HepG2 (cell line): Measurements from ENCODE around the gene BRK1. TPM values are rescaled to one million over a fixed set of nuclear protein-coding genes. Genes with fewer than 3 reads are reported as not detected.

Experiments used
- ATAC-seq: fragments of 200-7000 bp; cut with Tn5 transposase; 3 replicates; pipeline ENCODE4 v1.9.1; 2020; ENCODE audit warnings: mild to moderate bottlenecking, moderate library complexity
- BruUV-seq: library from RNA; stranded (reverse); fragments of 400-500 nt; replicated peaks from 2 replicates; lab custom pipeline; 2021; lab: Mats Ljungman, UMichigan
- CTCF ChIA-PET: fragments of 300-600 bp; formaldehyde crosslinking; extraction: SDS; loops from one replicate; lab custom pipeline; 2021; ENCODE audit warnings: low total read pairs, inconsistent platforms, low intra/inter-chr PET ratio; lab: Yijun Ruan, JAX
- POLR2A ChIA-PET: fragments of 350-600 bp; sonication (Branson Sonifier 250); formaldehyde crosslinking; loops from one replicate; lab custom pipeline; 2020; ENCODE audit warnings: antibody characterized with exemption, inconsistent platforms; lab: Yijun Ruan, JAX
- DNase-seq: peaks from one replicate; pipeline ENCODE4 v3.0.0-alpha.2; 2015; ENCODE audit warnings: low spot score
- FAIRE-seq: peaks from 3 replicates; lab custom pipeline; 2011; peaks lifted over from hg19 to GRCh38; lab: Jason Lieb, UNC
- H2AFZ ChIP-seq: one replicate; pipeline ENCODE4 v1.6.1; 2011; ENCODE audit warnings: low read length, inconsistent platforms
- H3K27ac ChIP-seq: fragments of 300-600 bp; 3 replicates; pipeline ENCODE4 v1.8.0; 2011; ENCODE audit warnings: mixed run types, mild to moderate bottlenecking, mixed read lengths, low read length, inconsistent platforms; ENCODE audit not compliant: insufficient read depth; ENCODE audit errors: extremely low read length
- H3K27me3 ChIP-seq, 2 experiments: fragments of 200-600 bp in 1 of 2; 2 replicates in 1 of 2; 3 replicates in 1 of 2; pipeline versions ENCODE4 v1.6.0 to v1.8.0; 2011; ENCODE audit warnings: low read length in 2 of 2, mild to moderate bottlenecking in 2 of 2, moderate library complexity in 2 of 2, inconsistent platforms in 1 of 2; ENCODE audit not compliant: insufficient read depth in 2 of 2, control insufficient read depth in 1 of 2
- H3K36me3 ChIP-seq, 2 experiments: fragments of 200-600 bp in 1 of 2; replicated peaks in 1 of 2; 2 replicates in 1 of 2; 3 replicates in 1 of 2; pipeline versions ENCODE4 v1.5.1 to v1.8.0; 2011; ENCODE audit warnings: low read length in 2 of 2, inconsistent platforms in 1 of 2; ENCODE audit not compliant: insufficient read depth in 2 of 2, control insufficient read depth in 1 of 2
- H3K4me1 ChIP-seq: 2 replicates; pipeline ENCODE4 v1.5.1; 2012; ENCODE audit warnings: low read length, inconsistent platforms; ENCODE audit not compliant: insufficient read depth
- H3K4me2 ChIP-seq: 2 replicates; pipeline ENCODE4 v1.6.0; 2011; ENCODE audit warnings: low read depth, low read length, inconsistent platforms
- H3K4me3 ChIP-seq, 3 experiments: fragments of 200-600 bp in 1 of 3; sonication (generic), shearing (Covaris generic) in 1 of 3; replicated peaks in 1 of 3; 2 replicates each; pipeline ENCODE4 v1.5.1; 2011 to 2016; ENCODE audit warnings: low read length in 3 of 3, inconsistent platforms in 2 of 3, low read depth in 2 of 3, mild to moderate bottlenecking in 2 of 3, control low read depth in 1 of 3, mixed read lengths in 1 of 3; ENCODE audit not compliant: insufficient read depth in 1 of 3
- H3K79me2 ChIP-seq: one replicate; pipeline ENCODE4 v1.6.1; 2011; ENCODE audit warnings: low read length, inconsistent platforms; ENCODE audit not compliant: insufficient read depth
- H3K9ac ChIP-seq: 2 replicates; pipeline ENCODE4 v1.6.0; 2011; ENCODE audit warnings: mild to moderate bottlenecking, low read depth, low read length, inconsistent platforms; ENCODE audit not compliant: insufficient read depth
- H3K9me3 ChIP-seq: 2 replicates; pipeline ENCODE4 v1.5.1; 2012; ENCODE audit warnings: mild to moderate bottlenecking, low read length
- H4K20me1 ChIP-seq: 2 replicates; pipeline ENCODE4 v1.6.0; 2011; ENCODE audit warnings: inconsistent platforms, mild to moderate bottlenecking, low read length, moderate library complexity; ENCODE audit not compliant: insufficient read depth
- ATRX ChIP-seq: sonication (generic); formaldehyde crosslinking; IDR thresholded peaks from 2 replicates; pipeline ENCODE4 v1.4.0; 2020; ENCODE audit warnings: missing genetic modification reagents, borderline replicate concordance
- CENPT ChIP-seq: sonication (generic); formaldehyde crosslinking; IDR thresholded peaks from 2 replicates; pipeline ENCODE4 v1.8.0; 2022; ENCODE audit warnings: low read depth, mild to moderate bottlenecking, moderate library complexity, missing genetic modification reagents
- FIP1L1 ChIP-seq: fragments of 200-400 bp; formaldehyde crosslinking; IDR thresholded peaks from 2 replicates; pipeline ENCODE4 v1.6.1; 2018; ENCODE audit warnings: low read depth, mild to moderate bottlenecking, low read length, moderate library complexity, borderline replicate concordance; ENCODE audit not compliant: insufficient read depth
- FOXK1 ChIP-seq: sonication (generic); formaldehyde crosslinking; IDR thresholded peaks from 2 replicates; pipeline ENCODE4 v1.4.0; 2020; ENCODE audit warnings: low read depth, missing genetic modification reagents, borderline replicate concordance
- GZF1 ChIP-seq: sonication (generic); formaldehyde crosslinking; IDR thresholded peaks from 2 replicates; pipeline ENCODE4 v1.5.1; 2020; ENCODE audit warnings: mild to moderate bottlenecking, missing genetic modification reagents
- KDM1A ChIP-seq: IDR thresholded peaks from 2 replicates; pipeline ENCODE4 v1.6.1; 2016; ENCODE audit warnings: missing compliant biosample characterization
- MED8 ChIP-seq: sonication (generic); formaldehyde crosslinking; IDR thresholded peaks from 2 replicates; pipeline ENCODE4 v1.8.1; 2023; ENCODE audit warnings: mild to moderate bottlenecking, missing genetic modification reagents; ENCODE audit not compliant: insufficient replicate concordance
- MXI1 ChIP-seq: IDR thresholded peaks from 3 replicates; pipeline ENCODE4 v1.6.1; 2012; ENCODE audit warnings: low read depth, low read length, inconsistent platforms, borderline replicate concordance
- NCOA5 ChIP-seq: sonication (generic); formaldehyde crosslinking; IDR thresholded peaks from 2 replicates; pipeline ENCODE4 v1.4.0; 2020; ENCODE audit warnings: missing genetic modification reagents
- RCOR2 ChIP-seq: IDR thresholded peaks from 2 replicates; pipeline ENCODE4 v1.6.1; 2016; ENCODE audit warnings: missing biosample characterization, missing genetic modification reagents
- SIX4 ChIP-seq: sonication (generic); formaldehyde crosslinking; IDR thresholded peaks from 2 replicates; pipeline ENCODE4 v1.4.0; 2020; ENCODE audit warnings: missing genetic modification reagents
- SMARCE1 ChIP-seq: fragments of 450-650 bp; IDR thresholded peaks from 2 replicates; pipeline ENCODE4 v1.6.1; 2017; ENCODE audit warnings: borderline replicate concordance
- THYN1 ChIP-seq: sonication (generic); formaldehyde crosslinking; IDR thresholded peaks from 2 replicates; pipeline ENCODE4 v1.8.1; 2023; ENCODE audit warnings: low read depth, mild to moderate bottlenecking, moderate library complexity, missing genetic modification reagents, borderline replicate concordance
- ZBTB39 ChIP-seq: sonication (generic); formaldehyde crosslinking; IDR thresholded peaks from 2 replicates; pipeline ENCODE4 v1.5.0; 2020; ENCODE audit warnings: missing genetic modification reagents
- ZBTB4 ChIP-seq: sonication (generic); formaldehyde crosslinking; IDR thresholded peaks from 2 replicates; pipeline ENCODE4 v1.4.0; 2020; ENCODE audit warnings: missing genetic modification reagents, mild to moderate bottlenecking, borderline replicate concordance
- ZC3H13 ChIP-seq: sonication (generic); formaldehyde crosslinking; IDR thresholded peaks from 2 replicates; pipeline ENCODE4 v1.8.1; 2023; ENCODE audit warnings: mild to moderate bottlenecking, missing genetic modification reagents, moderate library complexity
- ZEB1 ChIP-seq: IDR thresholded peaks from 2 replicates; pipeline ENCODE4 v1.6.1; 2012; ENCODE audit warnings: mild to moderate bottlenecking, low read depth, inconsistent platforms; ENCODE audit not compliant: insufficient replicate concordance
- ZNF446 ChIP-seq: sonication (generic); formaldehyde crosslinking; IDR thresholded peaks from 2 replicates; pipeline ENCODE4 v1.5.0; 2020; ENCODE audit warnings: mild to moderate bottlenecking, missing genetic modification reagents
- ZNF773 ChIP-seq: sonication (generic); formaldehyde crosslinking; IDR thresholded peaks from 2 replicates; pipeline ENCODE4 v1.4.0; 2020; ENCODE audit warnings: missing genetic modification reagents, borderline replicate concordance
- WGBS: methylation state at CpG from one replicate; pipeline ENCODE4 v1.1.6; 2017; ENCODE audit warnings: low lambda C conversion rate; 5-methylcytosine and 5-hydroxymethylcytosine counted together
- in situ Hi-C: cut with HindIII; loops from 2 replicates; pipeline ENCODE4 v1.10.0; 2017; ENCODE audit warnings: low pct_unique_long_range_greater_than_20kb; ENCODE audit not compliant: extremely low pct_ligation_motif_present
- intact Hi-C: fragments of 100-400 bp; cut with micrococcal nuclease; formaldehyde crosslinking; loops from one replicate; pipeline ENCODE4 v1.10.0; 2022; ENCODE audit not compliant: unreplicated experiment
- polyA plus RNA-seq, 8 experiments: library from polyadenylated mRNA; depleted of rRNA in 3 of 8; stranded (reverse) in 7 of 8; unstranded in 1 of 8; fragments of >200 nt; fragmentation: Illumina TruSeq in 4 of 8; extraction: Trizol in 4 of 8; gene quantifications; 2 replicates each; pipeline versions ENCODE4 v1.2.1 to v1.2.3, GENCODE V29; 2011 to 2016; ENCODE audit warnings: low read depth in 4 of 8, missing spikeins in 1 of 8, mixed read lengths in 1 of 8; ENCODE audit not compliant: insufficient read depth in 1 of 8
- total RNA-seq, 5 experiments: library from RNA; depleted of rRNA; stranded (reverse); fragments of >200 nt; fragmentation: Illumina TruSeq; extraction: Trizol; gene quantifications; 2 replicates each; pipeline ENCODE4 v1.2.3, GENCODE V29; 2016; ENCODE audit warnings: low read depth in 1 of 5
- TF ChIP-seq, protein P1 (sequence below): sonication (generic); formaldehyde crosslinking; IDR thresholded peaks from 2 replicates; pipeline ENCODE4 v1.5.0; 2020; ENCODE audit warnings: missing genetic modification reagents

Gene BRK1
- total and polyA plus RNA-seq, 2 of the 13 experiments (the other 11 are each of a cell fraction or from before 2014, with no cell fraction given): 118 to 155 TPM

DNA sequence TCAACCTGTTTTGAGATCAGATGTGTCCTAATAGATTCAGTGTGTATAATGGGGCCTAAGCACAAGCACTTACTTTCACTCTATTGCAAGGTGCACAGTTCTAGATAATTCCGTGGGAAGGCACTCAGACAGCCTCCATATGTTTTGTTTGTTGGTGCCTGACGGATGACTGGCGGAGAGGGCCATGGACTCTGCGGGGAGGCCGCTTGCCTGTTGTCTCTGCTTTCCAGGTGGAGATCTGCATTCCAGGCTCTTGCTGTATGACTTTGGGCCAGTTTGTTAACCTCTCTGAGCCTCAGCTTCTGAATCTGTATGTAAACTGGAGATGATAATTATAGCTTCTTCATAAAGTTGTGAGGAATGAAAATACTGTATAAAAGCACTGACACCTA lies 50.7 kb downstream of the BRK1 start:
- TSS peak; percentile 48 for BruUV-seq
- intact Hi-C loops: no loop called here
- TF ChIP-seq KDM1A (CRISPR knock-in tag): no peak
- peak; percentile 81; the same call in 1 of the 2 replicates for TF ChIP-seq ZBTB4 (CRISPR knock-in tag)
- no peak for TF ChIP-seq SIX4
- no peak for TF ChIP-seq ATRX (CRISPR knock-in tag)
- no peak for TF ChIP-seq MXI1
- no peak for TF ChIP-seq MED8
- no peak for TF ChIP-seq ZNF773 (CRISPR knock-in tag)
- no peak for TF ChIP-seq CENPT
- TF ChIP-seq GZF1 (CRISPR knock-in tag): no peak
- TF ChIP-seq THYN1 (CRISPR knock-in tag): no peak
- TF ChIP-seq NCOA5 (CRISPR knock-in tag): no peak
- no peak for TF ChIP-seq RCOR2 (CRISPR knock-in tag)
- TF ChIP-seq SMARCE1: no peak
- TF ChIP-seq FOXK1 (CRISPR knock-in tag): no peak
- TF ChIP-seq ZEB1: no peak
- TF ChIP-seq FIP1L1: no peak
- TF ChIP-seq ZC3H13 (CRISPR knock-in tag): no peak
- TF ChIP-seq ZNF446 (CRISPR knock-in tag): no peak
- TF ChIP-seq, protein P1, sequence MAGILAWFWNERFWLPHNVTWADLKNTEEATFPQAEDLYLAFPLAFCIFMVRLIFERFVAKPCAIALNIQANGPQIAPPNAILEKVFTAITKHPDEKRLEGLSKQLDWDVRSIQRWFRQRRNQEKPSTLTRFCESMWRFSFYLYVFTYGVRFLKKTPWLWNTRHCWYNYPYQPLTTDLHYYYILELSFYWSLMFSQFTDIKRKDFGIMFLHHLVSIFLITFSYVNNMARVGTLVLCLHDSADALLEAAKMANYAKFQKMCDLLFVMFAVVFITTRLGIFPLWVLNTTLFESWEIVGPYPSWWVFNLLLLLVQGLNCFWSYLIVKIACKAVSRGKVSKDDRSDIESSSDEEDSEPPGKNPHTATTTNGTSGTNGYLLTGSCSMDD (CRISPR knock-in tag): no peak
- no peak for TF ChIP-seq ZBTB39 (CRISPR knock-in tag)

More for the DNA sequence above, 50.7 kb downstream of the BRK1 start:
- ATAC-seq (no peak), FAIRE-seq (no peak), DNase-seq (peak; percentile 14)
- Histone ChIP-seq H3K27ac (peak overlapping the region; percentile 50), H2AFZ (no peak overlapping the region), H4K20me1 (no peaks in the 10 kb centered on the region), H3K9ac (peak overlapping the region; percentile 93), H3K27me3 (no peaks in the 10 kb centered on the region; a peak in 1 of 5 replicates), H3K4me2 (peak overlapping the region; percentile 98), H3K4me3 (peak overlapping the region; percentile 85 to 95 (median 88); a peak in 5 of 6 replicates), H3K9me3 (no peaks in the 10 kb centered on the region), H3K36me3 (peaks cover 2 to 10% of the 10 kb centered on the region in 2 experiments), H3K4me1 (peaks cover 71% of the 10 kb centered on the region), H3K79me2 (peaks cover 26% of the 10 kb centered on the region)
- in situ Hi-C loops: loop anchor here (10.0 kb wide), 1 partner anchor 59 kb away; no protein-coding TSS in a partner anchor
- 29% methylated on average over 5 of the region's 5 CpGs for WGBS
- ChIA-PET CTCF (no interaction called here), POLR2A (interaction anchor here (0.7 to 3.4 kb wide), 8 partner anchors 20 to 312 kb away, joined by 3 to 38 read pairs (median 5); partner anchors contain the start of genes GHRL and VHL)
